IMR-90 (cell line): ENCODE results near the gene NUP98. TPM values are rescaled to one million over a fixed set of nuclear protein-coding genes. Genes with fewer than 3 reads are reported as not detected.

ENCODE experiments used
- ATAC-seq: fragments of 200-7000 bp; cut with Tn5 transposase; 2 replicates; pipeline ENCODE4 v1.9.1; 2020; ENCODE audit warnings: low read depth, mild to moderate bottlenecking, moderate library complexity
- BruUV-seq: library from RNA; stranded (reverse); fragments of 400-500 nt; replicated peaks from 2 replicates; lab custom pipeline; 2021; lab: Mats Ljungman, UMichigan
- CTCF ChIA-PET: fragments of 300-600 bp; formaldehyde crosslinking; extraction: SDS; loops from one replicate; lab custom pipeline; 2021; ENCODE audit warnings: antibody characterized with exemption; lab: Yijun Ruan, JAX
- POLR2A ChIA-PET: fragments of 300-600 bp; sonication (Branson Sonifier 250); formaldehyde crosslinking; loops from one replicate; lab custom pipeline; 2022; ENCODE audit warnings: antibody characterized with exemption; ENCODE audit not compliant: unreplicated experiment; lab: Charles Lee
- DNase-seq: peaks from one replicate; pipeline ENCODE4 v3.0.0; 2013
- H2AFZ ChIP-seq: replicated peaks from 2 replicates; pipeline ENCODE3; 2013; ENCODE audit warnings: low read length, mild to moderate bottlenecking; ENCODE audit not compliant: poor library complexity
- H2AK5ac ChIP-seq: 2 replicates; pipeline ENCODE4 v1.6.1; 2013; ENCODE audit warnings: low read depth, low read length, inconsistent platforms
- H2AK9ac ChIP-seq: replicated peaks from 2 replicates; pipeline ENCODE3; 2013; ENCODE audit warnings: mild to moderate bottlenecking, low read depth, low read length, moderate library complexity; ENCODE audit not compliant: poor library complexity
- H2BK120ac ChIP-seq: 2 replicates; pipeline ENCODE4 v1.6.1; 2013; ENCODE audit warnings: low read depth, low read length, inconsistent platforms
- H2BK15ac ChIP-seq: 3 replicates; pipeline ENCODE4 v1.6.1; 2013; ENCODE audit warnings: low read depth, low read length, inconsistent platforms
- H2BK20ac ChIP-seq: 2 replicates; pipeline ENCODE4 v1.6.1; 2013; ENCODE audit warnings: low read depth, mild to moderate bottlenecking, inconsistent platforms, low read length, moderate library complexity
- H2BK5ac ChIP-seq: 2 replicates; pipeline ENCODE4 v1.6.1; 2013; ENCODE audit warnings: mild to moderate bottlenecking, low read depth, low read length, inconsistent platforms; ENCODE audit not compliant: poor library complexity, severe bottlenecking
- H3K14ac ChIP-seq: replicated peaks from 2 replicates; pipeline ENCODE4 v1.6.1; 2013; ENCODE audit warnings: low read depth, low read length, inconsistent platforms
- H3K18ac ChIP-seq: 2 replicates; pipeline ENCODE4 v1.6.1; 2013; ENCODE audit warnings: low read depth, low read length, control low read depth
- H3K23ac ChIP-seq: 2 replicates; pipeline ENCODE4 v1.6.1; 2013; ENCODE audit warnings: low read depth, low read length, inconsistent platforms
- H3K27ac ChIP-seq: 2 replicates; pipeline ENCODE4 v1.5.1; 2013; ENCODE audit warnings: mild to moderate bottlenecking, control low read depth, low read length; ENCODE audit not compliant: insufficient read depth
- H3K27me3 ChIP-seq: 2 replicates; pipeline ENCODE4 v1.6.1; 2013; ENCODE audit warnings: low read length; ENCODE audit not compliant: control insufficient read depth, insufficient read depth
- H3K36me3 ChIP-seq: 2 replicates; pipeline ENCODE4 v1.6.1; 2013; ENCODE audit warnings: low read length, mixed read lengths; ENCODE audit not compliant: control insufficient read depth, insufficient read depth
- H3K4ac ChIP-seq: 2 replicates; pipeline ENCODE4 v1.6.1; 2013; ENCODE audit warnings: low read depth, low read length, inconsistent platforms
- H3K4me1 ChIP-seq: 2 replicates; pipeline ENCODE4 v1.6.1; 2013; ENCODE audit warnings: low read length, mixed read lengths; ENCODE audit not compliant: control insufficient read depth, insufficient read depth
- H3K4me2 ChIP-seq: 2 replicates; pipeline ENCODE4 v1.6.1; 2013; ENCODE audit warnings: low read depth, mild to moderate bottlenecking, control low read depth, low read length, moderate library complexity
- H3K4me3 ChIP-seq: 2 replicates; pipeline ENCODE4 v1.5.1; 2013; ENCODE audit warnings: low read depth, mild to moderate bottlenecking, control low read depth, low read length, moderate library complexity; ENCODE audit not compliant: insufficient read depth
- H3K56ac ChIP-seq: 2 replicates; pipeline ENCODE4 v1.6.1; 2013; ENCODE audit warnings: low read length, inconsistent platforms; ENCODE audit not compliant: insufficient read depth; ENCODE audit errors: extremely low read depth
- H3K79me1 ChIP-seq, 2 experiments: 2 replicates each; pipeline ENCODE4 v1.6.1; 2013; ENCODE audit warnings: low read length in 2 of 2, inconsistent platforms in 1 of 2, low read depth in 1 of 2
- H3K9ac ChIP-seq: 2 replicates; pipeline ENCODE4 v1.6.1; 2013; ENCODE audit warnings: low read depth, low read length, control low read depth
- H3K9me1 ChIP-seq: 2 replicates; pipeline ENCODE4 v1.6.1; 2013; ENCODE audit warnings: low read length, inconsistent platforms; ENCODE audit not compliant: insufficient read depth
- H3K9me3 ChIP-seq: 2 replicates; pipeline ENCODE4 v1.6.1; 2013; ENCODE audit warnings: low read length; ENCODE audit not compliant: control insufficient read depth, insufficient read depth
- H4K20me1 ChIP-seq: 2 replicates; pipeline ENCODE4 v1.6.1; 2013; ENCODE audit warnings: low read length, inconsistent platforms; ENCODE audit not compliant: insufficient read depth
- H4K5ac ChIP-seq: 2 replicates; pipeline ENCODE4 v1.6.1; 2013; ENCODE audit warnings: mild to moderate bottlenecking, low read depth, low read length, control low read depth
- H4K8ac ChIP-seq, 2 experiments: 2 replicates each; pipeline ENCODE4 v1.6.1; 2013; ENCODE audit warnings: low read depth in 2 of 2, low read length in 2 of 2, control low read depth in 1 of 2, inconsistent platforms in 1 of 2
- H4K91ac ChIP-seq: 2 replicates; pipeline ENCODE4 v1.6.1; 2013; ENCODE audit warnings: low read depth, low read length, inconsistent platforms; ENCODE audit not compliant: insufficient read depth
- BHLHE40 ChIP-seq: fragments of 150-350 bp; IDR thresholded peaks from 2 replicates; pipeline ENCODE4 v1.6.1; 2016; ENCODE audit warnings: mild to moderate bottlenecking, low read depth, low read length
- CEBPB ChIP-seq: IDR thresholded peaks from 2 replicates; pipeline ENCODE4 v1.6.1; 2012; ENCODE audit warnings: low read depth, low read length, improper control_type of control experiment
- CHD1 ChIP-seq: IDR thresholded peaks from 2 replicates; pipeline ENCODE4 v1.6.1; 2012; ENCODE audit warnings: low read depth, low read length, improper control_type of control experiment
- CTCF ChIP-seq: conservative IDR thresholded peaks from 2 replicates; pipeline ENCODE4 v1.5.1; 2012; ENCODE audit warnings: mild to moderate bottlenecking, low read depth, low read length, improper control_type of control experiment
- ELK1 ChIP-seq: fragments of 150-350 bp; IDR thresholded peaks from 2 replicates; pipeline ENCODE4 v1.6.1; 2016; ENCODE audit warnings: low read depth, mild to moderate bottlenecking, low read length, moderate library complexity, borderline replicate concordance
- FOS ChIP-seq: fragments of 150-350 bp; IDR thresholded peaks from 2 replicates; pipeline ENCODE4 v1.6.1; 2016; ENCODE audit warnings: low read depth, low read length
- MAFK ChIP-seq: IDR thresholded peaks from 2 replicates; pipeline ENCODE4 v1.6.1; 2012; ENCODE audit warnings: low read depth, low read length, improper control_type of control experiment
- MXI1 ChIP-seq: IDR thresholded peaks from 2 replicates; pipeline ENCODE4 v1.6.1; 2012; ENCODE audit warnings: low read depth, mild to moderate bottlenecking, low read length, moderate library complexity, borderline replicate concordance
- NFE2L2 ChIP-seq: fragments of 150-350 bp; IDR thresholded peaks from 2 replicates; pipeline ENCODE4 v1.6.1; 2016; ENCODE audit warnings: low read depth, mild to moderate bottlenecking, low read length
- POLR2A ChIP-seq: IDR thresholded peaks from 2 replicates; pipeline ENCODE4 v1.6.1; 2012; ENCODE audit warnings: mild to moderate bottlenecking, low read depth, low read length
- RAD21 ChIP-seq: IDR thresholded peaks from 2 replicates; pipeline ENCODE4 v1.6.1; 2012; ENCODE audit warnings: low read length, improper control_type of control experiment
- RCOR1 ChIP-seq: IDR thresholded peaks from 2 replicates; pipeline ENCODE4 v1.6.1; 2012; ENCODE audit warnings: mild to moderate bottlenecking, low read length, improper control_type of control experiment; ENCODE audit not compliant: insufficient replicate concordance
- RFX5 ChIP-seq: IDR thresholded peaks from 2 replicates; pipeline ENCODE4 v1.8.0; 2012; ENCODE audit warnings: low read depth, mild to moderate bottlenecking, low read length, moderate library complexity
- USF2 ChIP-seq: fragments of 150-350 bp; IDR thresholded peaks from 2 replicates; pipeline ENCODE4 v1.6.1; 2017; ENCODE audit warnings: mild to moderate bottlenecking, antibody characterized with exemption, low read length, low read depth
- WGBS, 2 experiments: methylation state at CpG; one replicate each; pipeline versions ENCODE4 v1.1.5 to v1.1.7; 2013; ENCODE audit warnings: missing lambda C conversion rate in 2 of 2; ENCODE audit not compliant: insufficient read length in 1 of 2; ENCODE audit errors: extremely low coverage in 2 of 2; 5-methylcytosine and 5-hydroxymethylcytosine counted together
- dilution Hi-C: fragments of 300-500 bp; cut with HindIII; formaldehyde crosslinking; loops from one replicate; pipeline ENCODE4 v1.14.3; 2018; ENCODE audit warnings: low sequenced_read_pairs; ENCODE audit not compliant: unreplicated experiment
- in situ Hi-C: fragments of 300-500 bp; cut with MboI; formaldehyde crosslinking; loops from 3 replicates; pipeline ENCODE4 v1.14.3; 2019; ENCODE audit warnings: low sequenced_read_pairs, inconsistent platforms, mixed read lengths
- intact Hi-C: fragments of 100-400 bp; cut with micrococcal nuclease; formaldehyde crosslinking; loops from 2 replicates; pipeline ENCODE4 v1.10.0; 2022
- polyA plus RNA-seq, 3 experiments: library from polyadenylated mRNA; depleted of rRNA; stranded (reverse); fragments of >200 nt; gene quantifications; 2 replicates each; pipeline ENCODE4 v1.2.3, GENCODE V29; 2012; ENCODE audit warnings: low replicate concordance in 1 of 3
- total RNA-seq: library from RNA; depleted of rRNA; stranded (reverse); fragments of >200 nt; gene quantifications from 2 replicates; pipeline ENCODE4 v1.2.3, GENCODE V29; 2012

The NUP98 gene
- total and polyA plus RNA-seq, 2 of the 4 experiments (the other 2 are of a cell fraction): 103 to 138 TPM

- WGBS, 2 experiments: 99% methylated on average over 53 of the region's 89 CpGs; no CpG with 5 or more reads in 1 of the 2 experiments
- H4K8ac ChIP-seq: no peak overlapping the region
- no peaks in the 10 kb centered on the region for H3K9me3 ChIP-seq
- CTCF ChIA-PET: no interaction called here
- no peaks in the 10 kb centered on the region for H4K20me1 ChIP-seq
- intact Hi-C loops (no loop called here), dilution Hi-C loops (no loop called here), in situ Hi-C loops (no loop called here)
- no peak overlapping the region for H3K4me3 ChIP-seq
- no peak overlapping the region for H4K91ac ChIP-seq
- H2BK120ac ChIP-seq: no peak overlapping the region
- H4K5ac ChIP-seq: no peak overlapping the region
- no peak overlapping the region for H3K27ac ChIP-seq
- peaks cover 6% of the 10 kb centered on the region; the same call in 1 of the 2 replicates for H3K9me1 ChIP-seq
- ATAC-seq: no peak
- H3K79me1 ChIP-seq: peaks cover under 1 to 1% of the 10 kb centered on the region in 2 experiments; a peak in 2 of 4 replicates
- H2AK5ac ChIP-seq: no peak overlapping the region
- H2BK15ac ChIP-seq: no peak overlapping the region
- POLR2A ChIA-PET: no interaction called here
- H3K36me3 ChIP-seq: peaks cover 44% of the 10 kb centered on the region
- BruUV-seq: no TSS peak
- no peaks in the 10 kb centered on the region for H3K27me3 ChIP-seq
- H3K23ac ChIP-seq: no peak overlapping the region
- TF ChIP-seq RAD21 (no peak), MXI1 (no peak), CHD1 (no peak), MAFK (no peak), POLR2A (no peak), FOS (no peak), CEBPB (no peak), BHLHE40 (no peak), ELK1 (no peak), CTCF (no peak), RCOR1 (no peak), USF2 (no peak), NFE2L2 (no peak), RFX5 (no peak)
- H2BK20ac ChIP-seq: no peak overlapping the region
- no peak overlapping the region for H2AK9ac ChIP-seq
- no peak overlapping the region for H2AFZ ChIP-seq
- no peak overlapping the region for H3K4ac ChIP-seq
- H3K4me1 ChIP-seq: no peaks in the 10 kb centered on the region
- no peak overlapping the region for H2BK5ac ChIP-seq
- no peak overlapping the region for H3K14ac ChIP-seq
- no peak overlapping the region for H3K56ac ChIP-seq
- no peak overlapping the region for H3K18ac ChIP-seq
- no peak overlapping the region for H3K9ac ChIP-seq
- DNase-seq: no peak
- no peak overlapping the region for H3K4me2 ChIP-seq
These were observed 130.0 kb downstream of the NUP98 start for GRCh38 chr11:3667149-3668035.
